HCT116 (cell line): ENCODE data around the gene RAB3B. TPM values are rescaled to one million over a fixed set of nuclear protein-coding genes. Genes with fewer than 3 reads are reported as not detected.

ENCODE experiments used
- ATAC-seq: fragments of 200-7000 bp; cut with Tn5 transposase; 2 replicates; pipeline ENCODE4 v1.9.1; 2020; ENCODE audit warnings: mild to moderate bottlenecking, moderate library complexity
- BruUV-seq: library from RNA; stranded (reverse); fragments of 400-500 nt; replicated peaks from 2 replicates; lab custom pipeline; 2021; lab: Mats Ljungman, UMichigan
- CTCF ChIA-PET: fragments of 300-600 bp; sonication (Branson Sonifier 250); formaldehyde crosslinking; loops from one replicate; lab custom pipeline; 2021; ENCODE audit warnings: antibody characterized with exemption; lab: Charles Lee
- POLR2A ChIA-PET: fragments of 300-600, 350-600 bp; sonication (Branson Sonifier 250); formaldehyde crosslinking; loops from one replicate; lab custom pipeline; 2021; ENCODE audit warnings: antibody characterized with exemption; lab: Charles Lee
- RAD21 ChIA-PET, 2 experiments: fragments of 300-600 bp; sonication (Branson Sonifier 250); formaldehyde crosslinking; loops; one replicate each; lab custom pipeline; 2023; ENCODE audit warnings: low total read pairs in 2 of 2; ENCODE audit not compliant: uncharacterized antibody in 2 of 2, unreplicated experiment in 2 of 2, low non-redundant PET in 1 of 2; lab: Charles Lee
- DNase-seq: peaks from one replicate; pipeline ENCODE4 v3.0.0-alpha.2; 2010; ENCODE audit warnings: low read depth, low spot score
- H2AFZ ChIP-seq: fragments of 200-600 bp; shearing (Covaris generic), sonication (generic); 2 replicates; pipeline ENCODE4 v1.6.1; 2017; ENCODE audit warnings: low read depth, mixed run types, mixed read lengths, antibody characterized with exemption, low read length; ENCODE audit not compliant: poor library complexity, severe bottlenecking
- H3K27ac ChIP-seq: 2 replicates; pipeline ENCODE4 v1.5.1; 2012; ENCODE audit warnings: low read depth, low read length
- H3K27me3 ChIP-seq: fragments of 200-600 bp; sonication (generic); 2 replicates; pipeline ENCODE4 v1.6.1; 2016; ENCODE audit warnings: mixed run types, low read length, mixed read lengths; ENCODE audit not compliant: insufficient read depth
- H3K36me3 ChIP-seq, 2 experiments: fragments of 200-500 bp in 1 of 2; fragments of 200-600 bp in 1 of 2; sonication (Bioruptor generic) in 1 of 2; sonication (generic) in 1 of 2; 2 replicates each; pipeline versions ENCODE4 v1.5.1 to v1.6.1; 2014 to 2016; ENCODE audit warnings: low read length in 2 of 2, inconsistent platforms in 1 of 2, mixed read lengths in 1 of 2, mixed run types in 1 of 2; ENCODE audit not compliant: insufficient read depth in 2 of 2, control insufficient read depth in 1 of 2
- H3K4me1 ChIP-seq, 2 experiments: fragments of 200-600 bp in 1 of 2; sonication (generic) in 1 of 2; 2 replicates each; pipeline versions ENCODE4 v1.5.1 to v1.6.1; 2012 to 2017; ENCODE audit warnings: low read length in 2 of 2, inconsistent platforms in 1 of 2, mild to moderate bottlenecking in 1 of 2, mixed read lengths in 1 of 2, mixed run types in 1 of 2, moderate library complexity in 1 of 2; ENCODE audit not compliant: insufficient read depth in 2 of 2, control insufficient read depth in 1 of 2
- H3K4me2 ChIP-seq: fragments of 200-600 bp; sonication (generic); 2 replicates; pipeline ENCODE4 v1.6.1; 2017; ENCODE audit warnings: mixed run types, low read length, mixed read lengths
- H3K4me3 ChIP-seq, 2 experiments: fragments of 200-600 bp in 1 of 2; sonication (generic) in 1 of 2; replicated peaks in 1 of 2; 2 replicates each; pipeline ENCODE4 v1.5.1; 2011 to 2016; ENCODE audit warnings: low read length in 2 of 2, control low read depth in 1 of 2, low read depth in 1 of 2, mild to moderate bottlenecking in 1 of 2, mixed read lengths in 1 of 2, mixed run types in 1 of 2
- H3K79me2 ChIP-seq: fragments of 200-600 bp; sonication (generic); 2 replicates; pipeline ENCODE4 v1.6.1; 2017; ENCODE audit warnings: mild to moderate bottlenecking, mixed run types, low read length, moderate library complexity, mixed read lengths; ENCODE audit not compliant: insufficient read depth
- H3K9ac ChIP-seq: fragments of 200-600 bp; sonication (generic); 2 replicates; pipeline ENCODE4 v1.6.1; 2016; ENCODE audit warnings: low read length, mixed read lengths
- H3K9me2 ChIP-seq: fragments of 200-600 bp; sonication (generic), shearing (Covaris generic); 2 replicates; pipeline ENCODE4 v1.6.1; 2017; ENCODE audit warnings: mixed run types, mild to moderate bottlenecking, moderate library complexity; ENCODE audit not compliant: insufficient read depth
- H3K9me3 ChIP-seq, 2 experiments: fragments of 200-500 bp in 1 of 2; fragments of 200-600 bp in 1 of 2; sonication (Bioruptor generic) in 1 of 2; sonication (generic) in 1 of 2; 2 replicates each; pipeline ENCODE4 v1.6.1; 2014 to 2017; ENCODE audit warnings: low read length in 2 of 2, mixed read lengths in 2 of 2, inconsistent platforms in 1 of 2, low read depth in 1 of 2, mild to moderate bottlenecking in 1 of 2, mixed run types in 1 of 2, moderate library complexity in 1 of 2; ENCODE audit not compliant: control insufficient read depth in 1 of 2, insufficient read depth in 1 of 2
- H4K20me1 ChIP-seq: fragments of 200-600 bp; sonication (generic), shearing (Covaris generic); 2 replicates; pipeline ENCODE4 v1.6.1; 2017; ENCODE audit warnings: mixed run types, mild to moderate bottlenecking, moderate library complexity; ENCODE audit not compliant: insufficient read depth
- ATF3 ChIP-seq: IDR thresholded peaks from 2 replicates; pipeline ENCODE4 v1.6.1; 2012
- CEBPB ChIP-seq: IDR thresholded peaks from 2 replicates; pipeline ENCODE4 v1.6.1; 2012; ENCODE audit warnings: low read depth
- EGR1 ChIP-seq: IDR thresholded peaks from 2 replicates; pipeline ENCODE4 v1.6.1; 2012; ENCODE audit warnings: low read depth
- EZH2 ChIP-seq: fragments of 200-600 bp; sonication (generic); IDR thresholded peaks from 2 replicates; pipeline ENCODE4 v1.6.1; 2017; ENCODE audit warnings: antibody characterized with exemption, mixed run types
- JUND ChIP-seq: IDR thresholded peaks from 2 replicates; pipeline ENCODE4 v1.6.1; 2012
- REST ChIP-seq: IDR thresholded peaks from 2 replicates; pipeline ENCODE4 v1.6.1; 2012; ENCODE audit warnings: low read depth
- SP1 ChIP-seq: IDR thresholded peaks from 2 replicates; pipeline ENCODE4 v1.6.1; 2012; ENCODE audit warnings: low read depth
- SRF ChIP-seq: IDR thresholded peaks from 2 replicates; pipeline ENCODE4 v1.6.1; 2012; ENCODE audit warnings: low read depth
- TCF7L2 ChIP-seq: IDR thresholded peaks from 2 replicates; pipeline ENCODE4 v1.7.0; 2011; ENCODE audit warnings: borderline replicate concordance, inconsistent platforms; ENCODE audit not compliant: insufficient read depth, insufficient read length; ENCODE audit errors: extremely low read depth
- YY1 ChIP-seq: IDR thresholded peaks from 2 replicates; pipeline ENCODE4 v1.6.1; 2011; ENCODE audit warnings: low read length, low read depth, moderate library complexity, mild to moderate bottlenecking; ENCODE audit not compliant: insufficient replicate concordance; ENCODE audit errors: extremely low read depth
- ZBTB33 ChIP-seq: IDR thresholded peaks from 2 replicates; pipeline ENCODE4 v1.6.1; 2011; ENCODE audit warnings: mild to moderate bottlenecking, low read length, moderate library complexity; ENCODE audit not compliant: insufficient replicate concordance; ENCODE audit errors: extremely low read depth
- ZNF274 ChIP-seq: fragments of 200-500 bp; sonication (Bioruptor generic); IDR thresholded peaks from 2 replicates; pipeline ENCODE4 v1.6.1; 2014; ENCODE audit warnings: mild to moderate bottlenecking, low read depth, low read length, inconsistent platforms
- intact Hi-C: fragments of 100-400 bp; cut with micrococcal nuclease; formaldehyde crosslinking; loops from 2 replicates; pipeline ENCODE4 v1.10.0; 2022
- total RNA-seq: library from RNA; stranded (reverse); gene quantifications from one replicate; pipeline ENCODE4 v1.2.1, GENCODE V29; 2021; ENCODE audit not compliant: unreplicated experiment

RAB3B gene
- total RNA-seq, 1 experiment from 2014 or later, result 15.1 TPM

GRCh38 chr1:51916587-51917405 lies 73.7 kb downstream of the RAB3B start:
- ATAC-seq (no peak), DNase-seq (no peak)
- ChIA-PET CTCF (no interaction called here), POLR2A (no interaction called here), RAD21 (interaction anchor here in 1 of 2 experiments (0.6 kb wide), 1 partner anchor 846 kb away, joined by 3 read pairs; no protein-coding TSS in a partner anchor)
- Histone ChIP-seq H3K9me2 (no peaks in the 10 kb centered on the region), H3K27me3 (no peaks in the 10 kb centered on the region), H3K4me1 (no peaks in the 10 kb centered on the region), H3K79me2 (no peaks in the 10 kb centered on the region), H3K27ac (no peak overlapping the region), H4K20me1 (no peaks in the 10 kb centered on the region), H2AFZ (no peak overlapping the region), H3K4me3 (no peak overlapping the region), H3K4me2 (no peak overlapping the region), H3K36me3 (no peaks in the 10 kb centered on the region), H3K9ac (no peak overlapping the region), H3K9me3 (no peaks in the 10 kb centered on the region)
- no peak for TF ChIP-seq ZNF274
- TF ChIP-seq SRF, result no peak
- TF ChIP-seq CEBPB, result no peak
- TF ChIP-seq TCF7L2, result no peak
- no peak for TF ChIP-seq EZH2
- TF ChIP-seq ZBTB33, result no peak
- no peak for TF ChIP-seq EGR1
- no peak for TF ChIP-seq ATF3
- TF ChIP-seq REST, result no peak
- no peak for TF ChIP-seq YY1
- no peak for TF ChIP-seq JUND
- TF ChIP-seq SP1, result no peak
- no TSS peak for BruUV-seq
- intact Hi-C loops, result no loop called here
